ENCODE data around the gene TMEM233. TPM values are rescaled to one million over a fixed set of nuclear protein-coding genes. Genes with fewer than 3 reads are reported as not detected.

The TMEM233 gene
- total and polyA plus RNA-seq, 12 donors: 0.17 to 1.0 (median 0.53) TPM; not detected in 2

GRCh38 chr12:119659289-119659897, 65.8 kb downstream of the TMEM233 start:
- no peak overlapping the region for H3K27ac ChIP-seq
- H3K4me3 ChIP-seq: no peak overlapping the region
- peak in 2 of 7 donors; percentile 31 to 59 for DNase-seq
- intact Hi-C loops (cut with DNase I): no loop called here
- WGBS, 4 donors: 31 to 41% (median 37%) methylated on average over 6 of the region's 6 CpGs
- no peaks in the 10 kb centered on the region for H3K36me3 ChIP-seq (replicated peaks in 1 of 2)
- TF ChIP-seq CTCF (IDR thresholded peaks at IDR 0.05) (peak; percentile 67 to 86 (median 72)), POLR2A (IDR thresholded peaks at IDR 0.05) (no peak)
- no peaks in the 10 kb centered on the region for H3K9me3 ChIP-seq (replicated peaks in 1 of 3)
- H3K27me3 ChIP-seq: no peaks in the 10 kb centered on the region
- H3K4me1 ChIP-seq (replicated peaks in 1 of 2): no peaks in the 10 kb centered on the region

GRCh38 chr12:119660076-119660475, 66.5 kb downstream of the TMEM233 start:
- intact Hi-C loops (cut with DNase I): loop anchor here in 1 of 2 donors (10.0 kb wide), 2 partner anchors 125 to 245 kb away; no protein-coding TSS in a partner anchor
- no peaks in the 10 kb centered on the region for H3K4me1 ChIP-seq (replicated peaks in 1 of 2)
- WGBS, 4 donors: 64 to 75% (median 71%) methylated on average over 5 of the region's 5 CpGs
- no peaks in the 10 kb centered on the region for H3K36me3 ChIP-seq (replicated peaks in 1 of 2)
- DNase-seq: no peak
- no peak for TF ChIP-seq POLR2A (IDR thresholded peaks at IDR 0.05)
- TF ChIP-seq CTCF (IDR thresholded peaks at IDR 0.05): no peak
- H3K27me3 ChIP-seq: no peaks in the 10 kb centered on the region
- no peaks in the 10 kb centered on the region for H3K9me3 ChIP-seq (replicated peaks in 1 of 3)
- H3K4me3 ChIP-seq: no peak overlapping the region
- H3K27ac ChIP-seq: no peak overlapping the region

GRCh38 chr12:119661882-119662281, 68.3 kb downstream of the TMEM233 start:
- Histone ChIP-seq H3K4me3 (no peak overlapping the region), H3K27me3 (no peaks in the 10 kb centered on the region), H3K36me3 (replicated peaks in 1 of 2) (no peaks in the 10 kb centered on the region), H3K27ac (no peak overlapping the region), H3K4me1 (replicated peaks in 1 of 2) (peaks cover 5 to 16% of the 10 kb centered on the region in 2 donors), H3K9me3 (replicated peaks in 1 of 3) (no peaks in the 10 kb centered on the region)
- 55 to 69% (median 62%) methylated on average over 4 of the region's 4 CpGs for WGBS, 4 donors
- no peak for TF ChIP-seq POLR2A (IDR thresholded peaks at IDR 0.05)
- TF ChIP-seq CTCF (IDR thresholded peaks at IDR 0.05): no peak
- no peak for DNase-seq
- intact Hi-C loops (cut with DNase I): loop anchor here in 1 of 2 donors (10.0 kb wide), 2 partner anchors 123 to 243 kb away; no protein-coding TSS in a partner anchor

GRCh38 chr12:119664642-119665041, 71.1 kb downstream of the TMEM233 start:
- H3K27ac ChIP-seq: no peak overlapping the region
- no peaks in the 10 kb centered on the region for H3K9me3 ChIP-seq (replicated peaks in 1 of 3)
- DNase-seq: no peak
- no peaks in the 10 kb centered on the region for H3K27me3 ChIP-seq
- WGBS, 4 donors: 76 to 100% (median 85%) methylated on average over 1 of the region's 1 CpG
- TF ChIP-seq CTCF (IDR thresholded peaks at IDR 0.05) (no peak), POLR2A (IDR thresholded peaks at IDR 0.05) (no peak)
- intact Hi-C loops (cut with DNase I): loop anchor here in 1 of 2 donors (10.0 kb wide), 2 partner anchors 120 to 240 kb away; no protein-coding TSS in a partner anchor
- H3K4me1 ChIP-seq (replicated peaks in 1 of 2): peaks cover 20 to 33% of the 10 kb centered on the region in 2 donors
- H3K4me3 ChIP-seq: no peak overlapping the region
- no peaks in the 10 kb centered on the region for H3K36me3 ChIP-seq (replicated peaks in 1 of 2)

Data from adrenal gland (tissue), 12 donors.